Measurements from ENCODE around the gene ME2.
"Not testable (repeated sequence)": the region's sequence is repeated elsewhere in the genome, so short reads cannot be mapped to it uniquely, and the experiment has no call there.

Gene ME2

DNA sequence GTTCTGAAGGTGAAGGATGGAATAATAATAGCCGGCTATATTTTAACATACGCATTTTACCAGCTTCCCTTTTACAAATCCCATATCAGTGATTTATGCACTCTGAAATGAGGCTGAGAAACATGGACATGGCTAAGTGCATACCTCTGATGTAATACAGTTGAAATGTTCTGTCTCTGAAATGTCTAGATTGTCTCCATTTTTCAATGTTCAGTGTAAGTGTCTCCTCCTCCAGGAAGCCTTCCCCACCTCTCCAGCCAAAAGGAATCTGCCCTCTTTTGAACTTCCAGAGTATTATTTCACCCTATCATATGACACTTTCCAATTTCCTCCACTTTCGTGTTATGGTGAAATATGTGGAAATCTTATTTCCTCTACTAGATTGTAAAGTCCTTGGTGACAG is 29.5 kb upstream of the ME2 start:
- DNase-seq (ENCODE audit: low spot score), result no peak
- no peak for TF ChIP-seq CTCF (IDR thresholded peaks at IDR 0.05; ENCODE audit: extremely low read depth, missing control alignments)

- TF ChIP-seq CTCF (IDR thresholded peaks at IDR 0.05; ENCODE audit: extremely low read depth, missing control alignments), result no peak
- DNase-seq (ENCODE audit: low spot score), result no peak
Measured at GRCh38 chr18:50850307-50851065, 28.4 kb upstream of the ME2 start.

GRCh38 chr18:50853863-50854271 is 25.1 kb upstream of the ME2 start:
- TF ChIP-seq CTCF (IDR thresholded peaks at IDR 0.05; ENCODE audit: extremely low read depth, missing control alignments), result no peak
- DNase-seq (ENCODE audit: low spot score), result no peak

DNA sequence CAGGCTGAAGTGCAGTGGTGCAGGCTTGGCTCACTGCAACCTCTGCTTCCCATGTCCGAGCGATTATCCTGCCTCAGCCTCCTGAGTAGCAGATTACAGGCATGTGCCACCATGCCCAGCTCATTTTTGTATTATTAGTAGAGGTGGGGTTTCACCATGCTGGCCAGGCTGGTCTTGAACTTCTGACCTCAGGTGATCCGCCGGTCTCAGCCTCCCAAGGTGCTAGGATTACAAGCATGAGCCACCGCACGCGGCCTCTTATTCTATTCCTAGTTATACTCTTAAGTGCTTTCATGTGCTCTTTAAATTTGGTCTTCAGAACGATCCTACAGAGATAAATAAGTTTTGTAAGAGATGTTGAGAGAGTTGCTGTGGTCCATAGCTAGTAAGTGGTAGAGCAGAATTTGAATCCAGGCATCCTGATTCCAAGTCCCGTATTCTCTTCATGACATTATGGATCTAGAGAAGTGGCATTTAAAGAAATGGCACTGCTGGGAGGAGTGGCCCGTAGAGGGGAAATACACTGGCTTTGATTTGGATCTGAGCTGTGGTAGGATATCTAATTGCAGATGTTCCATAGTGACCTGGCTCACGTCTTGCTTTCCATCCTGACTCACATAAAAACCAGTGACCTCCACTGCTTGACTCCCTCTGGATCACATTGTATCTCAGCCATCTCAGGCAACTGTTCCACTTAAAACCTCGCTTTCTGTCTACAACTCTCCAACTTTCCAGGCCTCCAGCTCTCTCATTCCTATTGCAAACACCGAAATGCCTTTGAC is 22.8 kb upstream of the ME2 start:
- no peak for DNase-seq (ENCODE audit: low spot score)
- TF ChIP-seq CTCF (IDR thresholded peaks at IDR 0.05; ENCODE audit: extremely low read depth, missing control alignments), result no peak

- DNase-seq (ENCODE audit: low spot score), result not testable (repeated sequence)
Measured at GRCh38 chr18:50857166-50857565, 21.8 kb upstream of the ME2 start.

- no peak for DNase-seq (ENCODE audit: low spot score)
- TF ChIP-seq CTCF (IDR thresholded peaks at IDR 0.05; ENCODE audit: extremely low read depth, missing control alignments), result no peak
Measured at GRCh38 chr18:50857694-50858093, 21.2 kb upstream of the ME2 start.

- no peak for DNase-seq (ENCODE audit: low spot score)
- TF ChIP-seq CTCF (IDR thresholded peaks at IDR 0.05; ENCODE audit: extremely low read depth, missing control alignments), result no peak
Measured at GRCh38 chr18:50859793-50860555, 18.9 kb upstream of the ME2 start.
